Non-pigmented ciliary epithelial cell (primary cell): ENCODE results near the gene EGFL6.

Experiments used
- DNase-seq: peaks from one replicate; pipeline ENCODE4 v3.0.0-alpha.2; 2010; ENCODE audit warnings: low read depth

The EGFL6 gene

GRCh38 chrX:13569479-13570260, at the start of gene EGFL6:
Gene EGFL6, plus strand, starts transcription at chrX:13569601. Its CDS starts 261 bp downstream, at chrX:13569862.
- DNase-seq, result no peak

GRCh38 chrX:13520351-13520750, 49.0 kb upstream of the EGFL6 start:
- DNase-seq, result no peak

GRCh38 chrX:13520936-13521335, 48.5 kb upstream of the EGFL6 start:
- no peak for DNase-seq

- DNase-seq, result no peak
Observed at GRCh38 chrX:13522811-13523210, 46.6 kb upstream of the EGFL6 start.

GRCh38 chrX:13533726-13534125, 35.7 kb upstream of the EGFL6 start:
- no peak for DNase-seq

- no peak for DNase-seq
Observed at GRCh38 chrX:13535376-13536165, 33.8 kb upstream of the EGFL6 start.

- DNase-seq, result no peak
Observed at GRCh38 chrX:13536551-13536950, 32.9 kb upstream of the EGFL6 start.

GRCh38 chrX:13538414-13538813, 31.0 kb upstream of the EGFL6 start:
- DNase-seq, result no peak

- no peak for DNase-seq
Observed at GRCh38 chrX:13540602-13541001, 28.8 kb upstream of the EGFL6 start.

GRCh38 chrX:13545726-13546125, 23.7 kb upstream of the EGFL6 start:
- no peak for DNase-seq

- no peak for DNase-seq
Observed at GRCh38 chrX:13547671-13548070, 21.7 kb upstream of the EGFL6 start.

GRCh38 chrX:13550346-13550745, 19.1 kb upstream of the EGFL6 start:
- no peak for DNase-seq

- DNase-seq, result no peak
Observed at GRCh38 chrX:13551610-13552009, 17.8 kb upstream of the EGFL6 start.

GRCh38 chrX:13552892-13553291, 16.5 kb upstream of the EGFL6 start:
- no peak for DNase-seq

GRCh38 chrX:13565511-13565910, 3.9 kb upstream of the EGFL6 start:
- no peak for DNase-seq

GRCh38 chrX:13570261-13570605, 832 bp downstream of the EGFL6 start:
- DNase-seq, result no peak

GRCh38 chrX:13571136-13571535, 1.7 kb downstream of the EGFL6 start:
- no peak for DNase-seq

GRCh38 chrX:13574600-13574999, 5.2 kb downstream of the EGFL6 start:
- no peak for DNase-seq

- no peak for DNase-seq
Observed at GRCh38 chrX:13579661-13580060, 10.3 kb downstream of the EGFL6 start.

GRCh38 chrX:13581554-13581953, 12.2 kb downstream of the EGFL6 start:
- no peak for DNase-seq

- DNase-seq, result no peak
Observed at GRCh38 chrX:13587786-13588477, 18.5 kb downstream of the EGFL6 start.

- no peak for DNase-seq
Observed at GRCh38 chrX:13590207-13590606, 20.8 kb downstream of the EGFL6 start.

- DNase-seq, result no peak
Observed at GRCh38 chrX:13590914-13591313, 21.5 kb downstream of the EGFL6 start.
